ENCODE results near the gene CMTR1.

The CMTR1 gene

DNA sequence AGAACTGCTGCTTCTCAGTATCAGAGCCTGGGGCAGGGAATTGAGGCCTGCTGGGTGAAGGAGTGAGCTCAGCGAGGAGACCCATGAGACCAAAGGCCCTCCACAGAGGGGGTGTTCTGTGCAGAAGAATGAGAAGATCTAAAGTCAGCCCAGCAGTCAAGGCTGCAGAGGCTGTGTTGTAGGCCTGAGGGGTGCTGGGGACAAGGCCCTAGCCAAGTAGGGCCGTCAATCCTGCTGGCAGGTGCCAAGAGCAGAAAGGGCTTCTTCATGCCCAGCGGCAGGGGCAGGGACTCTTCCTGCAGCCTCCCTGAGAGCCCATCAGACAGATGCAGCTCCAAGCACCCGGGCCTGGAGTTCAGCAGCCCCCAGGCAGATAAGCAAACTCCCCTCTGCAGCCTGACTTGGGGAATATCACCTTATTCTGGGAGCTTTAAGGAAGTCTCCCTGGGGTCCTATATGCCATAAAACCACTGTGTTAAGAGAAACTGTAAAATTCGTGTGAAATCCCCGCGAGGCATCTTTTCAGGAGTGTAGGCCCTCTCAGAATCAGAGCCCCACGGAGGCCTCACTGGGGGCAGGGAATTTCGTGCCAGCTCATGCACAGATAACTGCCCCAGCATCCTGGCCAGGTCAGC is 57.6 kb downstream of the CMTR1 start:
- H3K4me1 ChIP-seq (ENCODE audit: control insufficient read depth in 5 of 5, insufficient read depth in 5 of 5, low read length in 5 of 5): peaks cover 0 to 6% (median 3%) of the 10 kb centered on the region in 5 donors
- H3K36me3 ChIP-seq (ENCODE audit: control insufficient read depth in 5 of 5, insufficient read depth in 5 of 5, low read length in 5 of 5): peaks cover 0 to 17% (median 3%) of the 10 kb centered on the region in 5 donors
- H3K27me3 ChIP-seq (ENCODE audit: control insufficient read depth in 5 of 5, insufficient read depth in 4 of 5, low read length in 5 of 5): peaks cover 0 to 2% (median 0%) of the 10 kb centered on the region in 5 donors
- H3K27ac ChIP-seq (ENCODE audit: low read depth, low read length): no peak overlapping the region
- H3K9me3 ChIP-seq (ENCODE audit: control insufficient read depth in 5 of 5, low read length in 5 of 5): no peaks in the 10 kb centered on the region
- no peak overlapping the region for H3K4me3 ChIP-seq (ENCODE audit: low read depth in 1 of 5, low read length in 5 of 5)
- H3K9ac ChIP-seq (ENCODE audit: low read length in 5 of 5): peak overlapping the region in 2 of 5 donors; percentile 11 to 36

DNA sequence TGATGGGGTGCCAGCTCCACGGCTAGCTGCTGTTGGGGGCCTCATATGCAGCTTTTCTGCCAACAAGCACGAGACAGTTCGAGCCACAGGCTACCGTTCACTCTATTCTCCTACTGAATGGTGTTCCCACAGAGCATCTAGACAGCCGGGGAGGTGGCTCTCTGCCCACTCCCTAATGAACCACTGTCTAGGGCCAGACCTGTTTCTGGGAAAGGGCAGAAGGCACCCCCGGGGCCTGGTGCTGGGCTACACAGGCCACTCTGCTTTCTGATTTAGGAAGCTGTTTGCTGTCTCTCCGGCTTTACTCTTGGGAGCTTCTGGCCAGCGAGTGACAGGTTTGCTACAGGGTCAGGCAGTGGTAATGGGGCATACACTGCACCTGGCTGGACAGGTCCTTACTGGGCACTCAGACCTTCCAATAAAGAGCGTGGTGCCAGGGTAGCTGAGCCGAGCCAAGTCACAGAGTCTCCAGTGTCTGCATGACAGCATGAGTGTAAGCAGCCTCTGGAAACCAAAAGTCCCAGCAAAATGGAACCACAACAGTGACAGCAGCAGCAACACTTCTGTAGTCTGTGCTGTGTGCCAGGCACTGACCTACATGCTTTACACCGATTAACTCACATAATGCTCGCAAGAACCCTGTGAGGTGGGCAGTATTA is 58.3 kb downstream of the CMTR1 start:
- Histone ChIP-seq H3K9me3 (ENCODE audit: control insufficient read depth in 5 of 5, low read length in 5 of 5) (no peaks in the 10 kb centered on the region), H3K9ac (ENCODE audit: low read length in 5 of 5) (peak overlapping the region in 1 of 5 donors; percentile 36), H3K27ac (ENCODE audit: low read depth, low read length) (no peak overlapping the region), H3K36me3 (ENCODE audit: control insufficient read depth in 5 of 5, insufficient read depth in 5 of 5, low read length in 5 of 5) (peaks cover 0 to 14% (median 1%) of the 10 kb centered on the region in 5 donors), H3K4me1 (ENCODE audit: control insufficient read depth in 5 of 5, insufficient read depth in 5 of 5, low read length in 5 of 5) (peaks cover 0 to 6% (median 3%) of the 10 kb centered on the region in 5 donors), H3K27me3 (ENCODE audit: control insufficient read depth in 5 of 5, insufficient read depth in 4 of 5, low read length in 5 of 5) (peaks cover 0 to 2% (median 0%) of the 10 kb centered on the region in 5 donors), H3K4me3 (ENCODE audit: low read depth in 1 of 5, low read length in 5 of 5) (no peak overlapping the region)

DNA sequence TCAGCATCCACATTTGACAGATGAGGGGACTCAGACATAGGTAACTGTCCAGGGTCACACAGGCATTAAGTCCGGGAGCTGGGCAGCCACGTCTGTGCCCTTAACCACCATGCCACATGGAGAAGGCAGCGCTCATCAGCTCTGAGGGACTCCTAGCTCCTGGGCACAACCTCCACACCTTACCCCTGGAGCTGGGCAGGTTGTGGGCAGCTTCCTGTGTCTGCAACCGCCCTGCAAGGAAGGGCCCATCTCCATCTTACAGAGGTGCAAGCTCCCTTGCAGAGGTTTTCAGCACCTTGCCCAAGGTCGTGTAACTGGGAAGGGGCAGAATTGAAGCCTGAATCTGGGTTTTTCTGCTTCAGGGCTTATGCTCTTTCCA is 58.8 kb downstream of the CMTR1 start:
- Histone ChIP-seq H3K27me3 (ENCODE audit: control insufficient read depth in 5 of 5, insufficient read depth in 4 of 5, low read length in 5 of 5) (peaks cover 0 to 2% (median 0%) of the 10 kb centered on the region in 5 donors), H3K9ac (ENCODE audit: low read length in 5 of 5) (no peak overlapping the region), H3K9me3 (ENCODE audit: control insufficient read depth in 5 of 5, low read length in 5 of 5) (no peaks in the 10 kb centered on the region), H3K27ac (ENCODE audit: low read depth, low read length) (no peak overlapping the region), H3K4me3 (ENCODE audit: low read depth in 1 of 5, low read length in 5 of 5) (no peak overlapping the region), H3K36me3 (ENCODE audit: control insufficient read depth in 5 of 5, insufficient read depth in 5 of 5, low read length in 5 of 5) (peaks cover 0 to 10% (median 0%) of the 10 kb centered on the region in 5 donors), H3K4me1 (ENCODE audit: control insufficient read depth in 5 of 5, insufficient read depth in 5 of 5, low read length in 5 of 5) (peaks cover 0 to 6% (median 3%) of the 10 kb centered on the region in 5 donors)

DNA sequence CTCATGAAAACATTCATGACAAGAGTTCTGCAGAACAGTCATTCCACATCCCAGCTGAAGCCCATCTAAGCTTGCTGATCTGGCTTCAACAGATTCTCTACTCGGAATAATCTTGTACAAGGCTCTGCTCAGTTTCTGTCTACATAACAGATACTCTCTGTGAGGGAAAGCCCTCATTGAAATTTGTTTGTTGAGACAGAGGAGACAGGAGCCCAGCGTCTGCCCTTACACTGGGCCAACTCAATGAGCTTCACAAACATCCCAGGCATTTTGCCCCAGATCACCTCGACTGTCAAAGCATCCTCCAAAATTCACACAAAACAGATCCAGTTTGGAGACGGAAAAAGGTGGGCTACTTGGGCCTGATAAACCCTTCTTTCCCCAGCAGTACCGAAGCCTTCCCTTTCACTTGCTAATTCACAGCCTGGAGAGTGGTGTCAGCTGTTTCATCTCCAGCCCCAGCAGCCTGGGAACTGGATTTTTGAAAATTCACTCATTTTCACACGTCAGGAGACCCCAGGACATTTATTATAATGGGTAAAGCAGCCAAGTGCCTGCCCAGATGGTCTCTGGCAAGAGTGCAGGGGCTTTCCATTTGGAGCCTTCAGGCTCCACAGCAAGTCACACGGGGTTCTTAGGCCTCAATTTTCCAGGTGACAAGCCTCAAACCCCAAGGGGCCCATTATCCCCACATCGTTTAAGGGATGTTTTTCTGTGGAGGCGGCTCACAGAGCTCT is 59.4 kb downstream of the CMTR1 start:
- Histone ChIP-seq H3K4me3 (ENCODE audit: low read depth in 1 of 5, low read length in 5 of 5) (no peak overlapping the region), H3K4me1 (ENCODE audit: control insufficient read depth in 5 of 5, insufficient read depth in 5 of 5, low read length in 5 of 5) (peaks cover 0 to 6% (median 3%) of the 10 kb centered on the region in 5 donors), H3K9me3 (ENCODE audit: control insufficient read depth in 5 of 5, low read length in 5 of 5) (no peaks in the 10 kb centered on the region), H3K27me3 (ENCODE audit: control insufficient read depth in 5 of 5, insufficient read depth in 4 of 5, low read length in 5 of 5) (peaks cover 0 to 2% (median 0%) of the 10 kb centered on the region in 5 donors), H3K9ac (ENCODE audit: low read length in 5 of 5) (no peak overlapping the region), H3K27ac (ENCODE audit: low read depth, low read length) (no peak overlapping the region), H3K36me3 (ENCODE audit: control insufficient read depth in 5 of 5, insufficient read depth in 5 of 5, low read length in 5 of 5) (peaks cover 0 to 7% (median 0%) of the 10 kb centered on the region in 5 donors)

DNA sequence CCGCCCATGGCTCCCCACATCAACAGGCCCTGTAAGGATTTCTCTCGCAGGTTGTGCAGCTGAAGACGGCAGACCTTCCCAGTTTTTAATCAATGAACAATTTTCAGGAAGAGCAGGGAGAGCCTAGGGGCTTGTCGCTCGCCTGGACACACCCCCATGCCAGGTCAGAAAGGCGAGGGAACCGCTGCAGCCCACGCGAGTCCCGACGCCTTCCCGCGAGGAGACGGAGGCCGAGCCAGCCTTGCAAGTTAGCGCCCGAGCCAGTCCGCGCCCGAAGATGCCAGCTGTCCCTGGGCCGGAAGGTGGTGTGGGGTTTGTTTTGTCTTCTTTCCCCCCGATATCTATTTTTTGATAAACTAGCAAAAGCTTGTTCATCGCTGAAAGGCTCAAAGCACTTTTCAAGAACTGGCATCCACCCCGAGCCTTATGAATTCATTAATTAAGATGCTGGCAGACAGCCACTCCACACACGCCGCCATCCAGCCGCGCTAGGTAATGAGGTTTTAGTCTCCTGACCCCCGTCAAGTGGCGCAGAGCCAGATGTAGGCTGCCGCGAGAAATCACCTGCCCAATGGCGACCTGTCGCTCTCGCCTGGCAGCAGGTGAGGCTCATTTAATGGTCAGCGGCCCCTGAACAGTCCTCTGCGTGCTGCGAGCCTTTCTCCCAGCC is 60.1 kb downstream of the CMTR1 start:
- H3K27me3 ChIP-seq (ENCODE audit: control insufficient read depth in 5 of 5, insufficient read depth in 4 of 5, low read length in 5 of 5): peaks cover 0 to 2% (median 0%) of the 10 kb centered on the region in 5 donors
- H3K9me3 ChIP-seq (ENCODE audit: control insufficient read depth in 5 of 5, low read length in 5 of 5): no peaks in the 10 kb centered on the region
- no peak overlapping the region for H3K4me3 ChIP-seq (ENCODE audit: low read depth in 1 of 5, low read length in 5 of 5)
- peaks cover 0 to 6% (median 3%) of the 10 kb centered on the region in 5 donors for H3K4me1 ChIP-seq (ENCODE audit: control insufficient read depth in 5 of 5, insufficient read depth in 5 of 5, low read length in 5 of 5)
- H3K36me3 ChIP-seq (ENCODE audit: control insufficient read depth in 5 of 5, insufficient read depth in 5 of 5, low read length in 5 of 5): peaks cover 0 to 4% (median 0%) of the 10 kb centered on the region in 5 donors
- no peak overlapping the region for H3K27ac ChIP-seq (ENCODE audit: low read depth, low read length)
- no peak overlapping the region for H3K9ac ChIP-seq (ENCODE audit: low read length in 5 of 5)

DNA sequence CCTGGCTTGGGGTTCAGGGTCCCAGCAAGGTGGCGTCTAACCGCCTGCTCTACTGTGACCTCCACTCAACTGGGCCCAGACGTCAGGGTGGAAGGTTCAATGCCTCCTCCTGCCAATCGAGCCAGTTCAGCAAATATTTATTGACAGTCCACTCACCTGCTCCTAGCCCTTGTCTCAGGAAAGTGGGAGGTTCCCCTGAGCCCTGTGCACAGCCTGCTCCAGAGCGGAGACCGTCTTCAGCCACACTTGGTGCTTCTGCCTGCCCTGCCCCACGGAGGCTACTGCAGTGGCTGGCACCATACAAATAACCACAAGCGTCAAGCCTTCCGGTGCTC is 60.6 kb downstream of the CMTR1 start:
- Histone ChIP-seq H3K9me3 (ENCODE audit: control insufficient read depth in 5 of 5, low read length in 5 of 5) (no peaks in the 10 kb centered on the region), H3K9ac (ENCODE audit: low read length in 5 of 5) (no peak overlapping the region), H3K27ac (ENCODE audit: low read depth, low read length) (no peak overlapping the region), H3K36me3 (ENCODE audit: control insufficient read depth in 5 of 5, insufficient read depth in 5 of 5, low read length in 5 of 5) (peaks cover 0 to under 1% (median 0%) of the 10 kb centered on the region in 5 donors), H3K4me1 (ENCODE audit: control insufficient read depth in 5 of 5, insufficient read depth in 5 of 5, low read length in 5 of 5) (peaks cover 0 to 6% (median 3%) of the 10 kb centered on the region in 5 donors), H3K27me3 (ENCODE audit: control insufficient read depth in 5 of 5, insufficient read depth in 4 of 5, low read length in 5 of 5) (peaks cover 0 to 2% (median 0%) of the 10 kb centered on the region in 5 donors), H3K4me3 (ENCODE audit: low read depth in 1 of 5, low read length in 5 of 5) (no peak overlapping the region)

DNA sequence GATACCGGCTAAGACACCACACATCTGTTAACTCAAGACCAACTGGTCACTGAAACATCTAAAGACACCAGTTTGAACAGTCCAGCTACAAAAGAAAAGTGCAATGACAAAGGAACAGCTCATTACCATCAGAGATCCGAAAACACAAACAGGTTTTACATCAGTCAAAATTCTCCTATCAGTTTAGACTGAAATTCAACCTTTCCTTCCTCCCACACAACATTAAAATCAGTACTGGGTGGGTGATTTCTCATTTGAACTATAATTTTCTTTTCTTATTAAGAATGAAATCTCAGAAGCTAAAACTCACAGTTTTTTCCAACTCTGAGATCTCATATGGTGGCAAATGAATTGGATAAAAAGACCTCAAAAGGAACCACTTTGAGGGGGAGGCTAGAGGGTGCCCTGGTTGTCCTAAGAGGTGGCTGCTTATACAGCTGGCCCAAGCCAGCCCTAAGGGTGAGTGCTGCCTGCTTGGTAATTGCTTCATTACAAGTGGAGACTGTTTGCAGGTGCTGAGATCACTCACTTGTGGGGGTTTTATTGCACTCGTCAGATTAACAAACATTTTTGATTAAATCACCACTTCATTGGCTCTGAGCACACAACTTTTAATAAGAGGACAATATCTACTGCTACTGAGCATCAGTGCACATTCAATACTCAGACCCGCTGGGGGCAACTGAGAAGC is 62.4 kb downstream of the CMTR1 start:
- H3K4me3 ChIP-seq (ENCODE audit: low read depth in 1 of 5, low read length in 5 of 5): no peak overlapping the region
- no peaks in the 10 kb centered on the region for H3K36me3 ChIP-seq (ENCODE audit: control insufficient read depth in 5 of 5, insufficient read depth in 5 of 5, low read length in 5 of 5)
- H3K4me1 ChIP-seq (ENCODE audit: control insufficient read depth in 5 of 5, insufficient read depth in 5 of 5, low read length in 5 of 5): peaks cover 0 to 14% (median 11%) of the 10 kb centered on the region in 5 donors
- H3K27ac ChIP-seq (ENCODE audit: low read depth, low read length): no peak overlapping the region
- H3K9ac ChIP-seq (ENCODE audit: low read length in 5 of 5): no peak overlapping the region
- peaks cover 0 to 2% (median 0%) of the 10 kb centered on the region in 5 donors for H3K27me3 ChIP-seq (ENCODE audit: control insufficient read depth in 5 of 5, insufficient read depth in 4 of 5, low read length in 5 of 5)
- H3K9me3 ChIP-seq (ENCODE audit: control insufficient read depth in 5 of 5, low read length in 5 of 5): no peaks in the 10 kb centered on the region

DNA sequence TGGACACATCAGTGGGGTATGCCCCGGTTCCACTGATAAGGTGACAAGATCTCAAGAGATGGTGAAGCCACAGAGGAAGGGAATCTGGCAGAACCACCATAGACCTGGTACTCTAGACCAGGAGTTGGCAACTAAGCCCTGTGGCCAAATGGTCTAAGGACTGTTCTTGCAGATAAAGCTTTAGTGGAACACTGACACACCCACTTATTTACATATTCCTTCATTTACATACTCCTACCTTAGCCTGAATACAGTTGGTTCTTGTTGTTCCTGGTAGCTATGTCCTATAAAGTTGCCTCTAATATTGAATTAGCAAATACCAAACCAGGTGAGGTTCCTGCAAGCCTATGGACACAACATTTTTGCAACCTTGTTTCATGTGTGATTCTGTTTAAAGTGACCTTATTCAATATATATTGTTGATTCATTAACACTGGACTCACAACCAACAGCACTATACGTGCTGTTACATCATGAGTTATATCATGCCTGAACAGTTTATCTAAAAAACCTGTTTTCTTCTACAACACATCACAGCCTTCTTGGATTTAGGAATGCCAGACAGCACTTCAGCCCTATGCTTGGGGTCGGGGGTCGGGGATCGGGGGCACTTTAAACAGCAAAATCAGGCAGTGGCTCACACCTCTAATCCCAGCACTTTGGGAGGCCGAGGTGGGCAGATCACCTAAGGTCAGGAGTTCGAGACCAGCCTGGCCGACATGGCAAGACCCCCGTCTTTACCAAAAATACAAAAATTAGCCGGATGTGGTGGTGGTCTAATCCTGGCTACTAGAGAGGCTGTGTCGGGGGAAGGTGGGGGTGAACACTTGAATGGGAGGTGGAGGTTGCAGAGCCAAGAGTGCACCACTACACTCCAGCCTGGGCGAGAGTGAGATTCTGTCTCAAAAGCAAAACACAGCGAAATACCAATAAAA is 64.2 kb downstream of the CMTR1 start:
- H3K36me3 ChIP-seq (ENCODE audit: control insufficient read depth in 5 of 5, insufficient read depth in 5 of 5, low read length in 5 of 5): no peaks in the 10 kb centered on the region
- H3K4me3 ChIP-seq (ENCODE audit: low read depth in 1 of 5, low read length in 5 of 5): no peak overlapping the region
- peaks cover 0 to 14% (median 11%) of the 10 kb centered on the region in 5 donors for H3K4me1 ChIP-seq (ENCODE audit: control insufficient read depth in 5 of 5, insufficient read depth in 5 of 5, low read length in 5 of 5)
- H3K27ac ChIP-seq (ENCODE audit: low read depth, low read length): no peak overlapping the region
- H3K9ac ChIP-seq (ENCODE audit: low read length in 5 of 5): no peak overlapping the region
- H3K27me3 ChIP-seq (ENCODE audit: control insufficient read depth in 5 of 5, insufficient read depth in 4 of 5, low read length in 5 of 5): peaks cover 0 to 2% (median 0%) of the 10 kb centered on the region in 5 donors
- no peaks in the 10 kb centered on the region for H3K9me3 ChIP-seq (ENCODE audit: control insufficient read depth in 5 of 5, low read length in 5 of 5)
